HG03469 (cell line): ENCODE data around the gene ARMC7.
"Not testable (repeated sequence)": the region's sequence is repeated elsewhere in the genome, so short reads cannot be mapped to it uniquely, and the experiment has no call there.

Source experiments
- ATAC-seq: cut with Tn5 transposase; IDR thresholded peaks from one replicate; pipeline ENCODE4 v1.9.1; 2021; ENCODE audit warnings: mild to moderate bottlenecking, moderate library complexity, moderate number of reproducible peaks; ENCODE audit not compliant: unreplicated experiment

ARMC7 gene

GRCh38 chr17:75109407-75110233 lies at the start of gene ARMC7:
Gene ARMC7 (plus strand): TSS chr17:75109969. CDS start chr17:75110289, 320 bp downstream.
- ATAC-seq, result peak; percentile 54

- no peak for ATAC-seq
These were observed 49.2 kb upstream of the ARMC7 start for GRCh38 chr17:75060434-75061054.

- no peak for ATAC-seq
These were observed 48.7 kb upstream of the ARMC7 start for GRCh38 chr17:75061055-75061438.

- ATAC-seq, result no peak
These were observed 48.2 kb upstream of the ARMC7 start for GRCh38 chr17:75061618-75062017.

- ATAC-seq, result no peak
These were observed 46.6 kb upstream of the ARMC7 start for GRCh38 chr17:75063201-75063600.

DNA sequence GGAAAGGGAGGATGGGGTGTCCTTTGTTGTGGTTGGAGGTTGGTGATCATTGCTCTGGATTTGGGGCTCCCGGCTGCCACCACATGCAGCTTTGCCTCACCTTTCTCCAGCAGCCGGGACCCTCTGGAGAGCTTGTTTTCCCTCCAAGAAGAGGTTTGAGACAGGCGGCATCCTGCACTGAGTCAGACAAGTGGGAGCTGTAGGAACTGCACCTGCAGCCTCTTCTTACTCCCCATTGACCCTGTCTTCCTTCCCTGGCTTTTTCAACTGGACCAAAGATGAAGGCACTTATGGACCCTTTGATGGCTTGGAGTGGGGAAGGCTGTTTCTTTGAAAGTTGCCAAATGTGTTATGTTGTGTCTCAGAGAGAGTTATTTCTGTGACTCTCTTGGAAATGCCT lies 46.1 kb upstream of the ARMC7 start:
- no peak for ATAC-seq

DNA sequence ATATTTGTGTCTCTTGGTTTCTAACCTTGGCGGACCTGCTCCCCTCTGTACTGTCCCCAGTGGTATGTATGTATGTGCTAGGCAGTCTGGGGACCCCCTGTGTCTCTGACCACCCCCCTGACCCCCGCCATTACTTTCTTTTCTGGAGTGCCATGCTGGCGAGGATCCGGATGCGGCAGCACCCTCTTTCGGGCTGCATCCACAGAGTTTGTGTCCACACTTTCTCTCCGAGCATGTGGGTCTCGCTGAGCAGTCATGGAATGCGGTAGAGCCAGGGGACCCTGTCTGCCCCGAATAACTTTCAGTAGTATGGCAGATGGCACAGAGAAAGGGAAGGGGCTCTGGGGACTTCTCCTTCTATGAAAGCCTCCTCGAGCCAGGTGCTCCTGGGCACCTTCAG lies 45.7 kb upstream of the ARMC7 start:
- ATAC-seq, result no peak

- ATAC-seq, result no peak
These were observed 45.3 kb upstream of the ARMC7 start for GRCh38 chr17:75064460-75064859.

- no peak for ATAC-seq
These were observed 44.8 kb upstream of the ARMC7 start for GRCh38 chr17:75064867-75065561.

- no peak for ATAC-seq
These were observed 44.1 kb upstream of the ARMC7 start for GRCh38 chr17:75065562-75066151.

- no peak for ATAC-seq
These were observed 41.9 kb upstream of the ARMC7 start for GRCh38 chr17:75067856-75068255.

GRCh38 chr17:75068750-75069149 lies 41.0 kb upstream of the ARMC7 start:
- no peak for ATAC-seq

DNA sequence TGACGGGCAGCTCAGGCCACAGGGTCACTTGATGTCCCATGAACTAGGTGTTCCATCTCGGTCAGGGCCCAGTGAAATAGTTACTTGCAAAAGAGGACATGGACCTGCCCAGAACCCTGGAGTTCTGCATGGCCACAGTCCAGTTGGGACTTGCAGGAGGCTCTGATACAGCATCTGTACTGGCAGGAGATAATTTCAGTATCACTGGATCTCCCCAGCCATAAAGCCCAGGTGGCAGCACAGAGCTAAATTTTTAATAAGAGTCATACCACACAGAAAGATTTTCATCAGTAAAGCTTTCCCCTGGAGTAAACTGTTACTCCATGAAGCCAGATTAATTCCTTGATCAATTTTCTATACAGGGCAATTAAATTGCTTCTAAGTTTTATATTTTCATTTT lies 40.0 kb upstream of the ARMC7 start:
- no peak for ATAC-seq

- ATAC-seq, result not testable (repeated sequence)
These were observed 38.1 kb upstream of the ARMC7 start for GRCh38 chr17:75071478-75072271.

GRCh38 chr17:75072909-75073308 lies 36.9 kb upstream of the ARMC7 start:
- ATAC-seq, result not testable (repeated sequence)

DNA sequence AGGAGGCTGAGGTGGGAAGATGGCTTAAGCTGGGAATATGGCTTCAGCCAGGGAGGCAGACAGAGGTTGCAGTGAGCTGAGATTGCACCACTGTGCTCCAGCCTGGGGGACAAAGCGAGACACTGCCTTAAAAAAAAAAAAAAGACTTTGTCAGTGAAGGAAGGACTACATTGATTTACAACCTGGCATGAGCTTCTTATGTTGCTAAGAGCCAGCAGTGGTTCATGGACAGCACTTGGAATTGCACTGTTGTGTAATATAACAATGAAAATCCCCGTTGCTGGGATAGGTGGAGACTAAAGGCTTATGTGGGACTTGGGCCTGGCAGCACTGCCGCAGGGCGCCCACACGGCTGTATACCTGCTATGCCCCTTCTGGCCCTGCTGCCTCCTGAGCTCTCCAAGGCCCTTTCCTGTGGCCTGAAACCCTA lies 36.1 kb upstream of the ARMC7 start:
- no peak for ATAC-seq

GRCh38 chr17:75074532-75074931 lies 35.2 kb upstream of the ARMC7 start:
- ATAC-seq, result no peak

- no peak for ATAC-seq
These were observed 34.0 kb upstream of the ARMC7 start for GRCh38 chr17:75075597-75076336.

GRCh38 chr17:75077072-75077495 lies 32.7 kb upstream of the ARMC7 start:
- ATAC-seq, result no peak
